OCI-LY1 (cell line): ENCODE data around the gene PPCS.

Experiments used
- H2AFZ ChIP-seq: fragments of 200-600 bp; sonication (generic), shearing (Covaris generic); 2 replicates; pipeline ENCODE4 v1.6.0; 2014; ENCODE audit warnings: antibody characterized with exemption, mild to moderate bottlenecking, low read length
- H3F3A ChIP-seq: fragments of 200-600 bp; sonication (generic), shearing (Covaris generic); 2 replicates; pipeline ENCODE4 v1.6.0; 2014; ENCODE audit warnings: mild to moderate bottlenecking, antibody characterized with exemption, low read length, moderate library complexity; ENCODE audit not compliant: insufficient read depth
- H3K27ac ChIP-seq: fragments of 200-600 bp; sonication (generic); 2 replicates; pipeline ENCODE4 v1.5.1; 2014; ENCODE audit warnings: low read length, mixed run types, mild to moderate bottlenecking, low read depth; ENCODE audit not compliant: poor library complexity, severe bottlenecking
- H3K27me3 ChIP-seq: fragments of 200-600 bp; sonication (generic); 2 replicates; pipeline ENCODE4 v1.6.0; 2014; ENCODE audit warnings: antibody characterized with exemption, mild to moderate bottlenecking, low read length, moderate library complexity; ENCODE audit not compliant: insufficient read depth
- H3K36me3 ChIP-seq: fragments of 200-600 bp; sonication (generic); 2 replicates; pipeline ENCODE4 v1.6.1; 2014; ENCODE audit warnings: mild to moderate bottlenecking, antibody characterized with exemption, low read length, moderate library complexity, mixed read lengths; ENCODE audit not compliant: insufficient read depth
- H3K4me1 ChIP-seq: fragments of 200-600 bp; sonication (generic); 2 replicates; pipeline ENCODE4 v1.5.1; 2014; ENCODE audit warnings: mild to moderate bottlenecking, low read length, moderate library complexity; ENCODE audit not compliant: insufficient read depth, severe bottlenecking
- H3K4me2 ChIP-seq: fragments of 200-600 bp; sonication (generic), shearing (Covaris generic); 2 replicates; pipeline ENCODE4 v1.6.1; 2014; ENCODE audit warnings: low read length
- H3K4me3 ChIP-seq: fragments of 200-600 bp; sonication (generic); 2 replicates; pipeline ENCODE4 v1.5.1; 2014; ENCODE audit warnings: low read length, low read depth, mild to moderate bottlenecking, mixed read lengths; ENCODE audit not compliant: poor library complexity, severe bottlenecking
- H3K79me2 ChIP-seq: fragments of 200-600 bp; shearing (Covaris generic); 2 replicates; pipeline ENCODE4 v1.6.1; 2016; ENCODE audit warnings: mixed run types, low read length, mixed read lengths; ENCODE audit not compliant: insufficient read depth
- H3K9ac ChIP-seq: fragments of 200-600 bp; sonication (generic), shearing (Covaris generic); 2 replicates; pipeline ENCODE4 v1.6.1; 2014; ENCODE audit warnings: mild to moderate bottlenecking, low read length, mixed read lengths
- H3K9me2 ChIP-seq: fragments of 200-600 bp; sonication (generic), shearing (Covaris generic); 2 replicates; pipeline ENCODE4 v1.6.1; 2014; ENCODE audit warnings: low read depth, mild to moderate bottlenecking, low read length, mixed read lengths
- H3K9me3 ChIP-seq: fragments of 200-600 bp; shearing (Covaris generic); 2 replicates; pipeline ENCODE4 v1.6.1; 2014; ENCODE audit warnings: low read length, mixed read lengths
- H4K20me1 ChIP-seq: fragments of 200-600 bp; sonication (generic), shearing (Covaris generic); 2 replicates; pipeline ENCODE4 v1.6.0; 2016; ENCODE audit warnings: mild to moderate bottlenecking, low read length; ENCODE audit not compliant: insufficient read depth
- CTCF ChIP-seq: fragments of 200-600 bp; sonication (generic), shearing (Covaris generic); IDR thresholded peaks from 2 replicates; pipeline ENCODE4 v1.5.1; 2017; ENCODE audit warnings: mild to moderate bottlenecking, antibody characterized with exemption, low read length, moderate library complexity, mixed read lengths
- EZH2 ChIP-seq: fragments of 200-600 bp; sonication (generic), shearing (Covaris generic); IDR thresholded peaks from 2 replicates; pipeline ENCODE4 v1.8.0; 2017; ENCODE audit warnings: borderline replicate concordance, mixed run types, mild to moderate bottlenecking, antibody characterized with exemption, low read length, moderate library complexity, mixed read lengths

PPCS gene

GRCh38 chr1:42424201-42424600 lies 32.1 kb upstream of the PPCS start:
- TF ChIP-seq CTCF (no peak), EZH2 (no peak)
- Histone ChIP-seq H2AFZ (no peak overlapping the region), H3K27me3 (peaks cover 12% of the 10 kb centered on the region; the same call in 1 of the 2 replicates), H3K9me2 (no peaks in the 10 kb centered on the region), H3K9ac (no peak overlapping the region), H3K4me1 (peaks cover 27% of the 10 kb centered on the region), H3F3A (no peaks in the 10 kb centered on the region), H3K9me3 (no peaks in the 10 kb centered on the region), H3K4me2 (no peak overlapping the region), H3K27ac (no peak overlapping the region), H4K20me1 (no peaks in the 10 kb centered on the region), H3K4me3 (no peak overlapping the region), H3K36me3 (no peaks in the 10 kb centered on the region), H3K79me2 (no peaks in the 10 kb centered on the region)

DNA sequence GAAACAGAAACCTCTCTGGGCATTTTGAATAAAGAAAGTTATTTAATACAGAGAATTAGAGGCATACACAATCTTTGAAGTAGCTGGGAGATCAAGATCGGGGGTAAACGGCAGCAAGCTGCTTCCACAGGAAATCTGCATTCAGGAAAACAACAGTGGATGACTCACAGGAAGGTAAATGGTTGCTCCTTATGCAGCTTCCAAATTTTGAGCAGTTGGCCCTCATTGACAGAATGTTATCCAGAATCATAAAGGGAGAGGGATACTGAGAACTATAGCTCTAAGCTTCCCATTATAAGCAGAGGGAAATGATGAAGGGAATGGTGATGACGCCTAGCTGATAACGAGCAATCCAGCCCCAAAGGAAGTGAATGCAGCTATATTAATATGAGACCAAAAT lies 29.1 kb upstream of the PPCS start:
- Histone ChIP-seq H3K27ac (no peak overlapping the region), H3K4me3 (no peak overlapping the region), H3K4me2 (no peak overlapping the region), H3K27me3 (peaks cover 6% of the 10 kb centered on the region; the same call in 1 of the 2 replicates), H2AFZ (no peak overlapping the region), H3F3A (no peaks in the 10 kb centered on the region), H3K4me1 (peaks cover 21% of the 10 kb centered on the region), H3K36me3 (no peaks in the 10 kb centered on the region), H3K9me3 (no peaks in the 10 kb centered on the region), H3K9ac (no peak overlapping the region), H3K79me2 (no peaks in the 10 kb centered on the region), H3K9me2 (no peaks in the 10 kb centered on the region), H4K20me1 (no peaks in the 10 kb centered on the region)
- TF ChIP-seq EZH2 = no peak
- no peak for TF ChIP-seq CTCF

- Histone ChIP-seq H3K79me2 (no peaks in the 10 kb centered on the region), H4K20me1 (no peaks in the 10 kb centered on the region), H2AFZ (no peak overlapping the region), H3K9ac (no peak overlapping the region), H3K36me3 (no peaks in the 10 kb centered on the region), H3K4me3 (no peak overlapping the region), H3K27ac (no peak overlapping the region), H3K4me1 (peaks cover 3% of the 10 kb centered on the region), H3K9me2 (no peaks in the 10 kb centered on the region), H3K4me2 (no peak overlapping the region), H3K9me3 (no peaks in the 10 kb centered on the region), H3F3A (no peaks in the 10 kb centered on the region), H3K27me3 (peaks cover 6% of the 10 kb centered on the region; the same call in 1 of the 2 replicates)
- no peak for TF ChIP-seq CTCF
- no peak for TF ChIP-seq EZH2
Measured at GRCh38 chr1:42429603-42430002, 26.7 kb upstream of the PPCS start.
